ENCODE measurements around the gene SNX3.

SNX3 gene

DNA sequence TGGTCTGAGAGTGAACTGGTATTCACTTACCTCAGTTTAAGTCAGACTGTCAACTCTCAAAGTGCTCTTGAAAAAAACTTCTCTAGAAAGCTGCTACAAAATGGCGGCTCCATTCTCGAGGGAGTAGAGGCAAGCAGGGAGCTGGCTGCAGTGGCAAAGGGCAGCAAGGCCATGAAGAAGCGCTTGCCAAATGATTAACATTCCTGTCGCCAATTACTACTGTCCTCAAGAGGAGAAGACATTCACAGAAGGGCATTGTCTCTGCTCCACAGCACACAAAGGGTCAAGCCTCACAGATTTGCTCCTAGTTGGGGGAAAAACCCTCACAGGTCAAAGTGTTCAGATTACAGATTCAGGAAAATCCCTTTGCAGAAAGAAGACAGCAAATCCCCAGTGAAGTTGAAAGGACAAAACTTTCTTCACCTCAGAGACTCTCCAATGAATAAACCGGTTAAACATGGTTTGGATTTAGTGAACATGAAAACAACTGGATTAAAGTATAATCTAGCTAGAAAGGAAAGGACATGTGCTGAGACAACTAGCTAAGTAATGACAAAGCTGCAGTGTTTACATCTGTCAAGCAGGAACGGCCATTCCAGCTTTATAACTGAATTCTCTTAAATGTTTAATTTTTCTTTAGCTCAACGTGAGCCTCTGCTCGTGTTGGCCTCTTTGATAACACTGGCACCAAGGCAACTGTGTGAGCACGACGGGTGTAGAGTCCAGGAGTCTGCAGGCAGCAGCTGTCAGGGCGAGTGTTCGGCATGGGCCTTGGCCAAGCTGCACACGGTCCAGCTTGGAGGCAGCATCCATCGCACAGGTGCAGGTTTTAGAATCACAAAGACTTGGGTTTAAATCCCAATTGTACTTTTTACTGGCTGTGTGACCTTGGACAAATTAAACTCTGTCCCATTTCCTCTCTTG lies 57.4 kb downstream of the SNX3 start:
- no peak for DNase-seq

DNA sequence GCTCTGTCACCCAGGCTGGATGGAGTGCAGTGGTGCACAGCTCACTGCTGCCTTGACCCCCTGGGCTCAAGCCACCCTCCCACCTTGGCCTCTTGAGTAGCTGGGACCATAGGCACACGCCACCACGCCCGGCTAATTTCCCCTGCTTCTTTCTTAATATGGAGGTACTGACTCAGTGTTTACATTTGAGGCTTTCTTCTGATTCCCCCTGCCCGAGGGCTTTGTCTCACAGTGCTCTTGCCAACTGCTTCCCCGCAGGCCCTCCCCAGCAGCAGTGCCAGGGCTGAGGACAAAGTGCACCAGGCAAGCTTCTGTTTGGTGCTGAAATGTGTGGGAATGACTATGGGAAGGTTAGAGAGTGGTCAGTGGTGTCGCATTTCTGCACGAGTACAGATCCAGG lies 60.2 kb downstream of the SNX3 start:
- no peak for DNase-seq

DNA sequence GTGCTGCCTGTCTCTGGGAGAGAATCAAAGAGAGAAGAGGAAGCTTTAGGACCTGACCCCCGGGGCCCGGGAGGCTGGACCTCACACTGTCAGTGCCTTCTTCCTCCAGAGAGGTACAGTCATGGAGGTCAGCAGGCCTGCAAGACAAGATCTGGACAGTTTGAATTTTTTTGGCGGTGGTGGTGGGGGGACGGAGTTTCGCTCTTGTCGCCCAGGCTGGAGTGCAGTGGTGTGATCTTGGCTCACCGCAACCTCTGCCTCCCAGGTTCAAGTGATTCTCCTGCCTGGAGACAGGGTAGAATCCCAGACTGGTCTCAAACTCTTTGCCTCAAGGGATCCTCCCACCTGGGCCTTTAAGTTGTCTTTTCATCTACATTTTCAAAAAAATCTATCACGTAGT lies 60.7 kb downstream of the SNX3 start:
- no peak for DNase-seq

- no peak for DNase-seq
Measured at GRCh38 chr6:108198761-108199498, 61.9 kb downstream of the SNX3 start.

DNA sequence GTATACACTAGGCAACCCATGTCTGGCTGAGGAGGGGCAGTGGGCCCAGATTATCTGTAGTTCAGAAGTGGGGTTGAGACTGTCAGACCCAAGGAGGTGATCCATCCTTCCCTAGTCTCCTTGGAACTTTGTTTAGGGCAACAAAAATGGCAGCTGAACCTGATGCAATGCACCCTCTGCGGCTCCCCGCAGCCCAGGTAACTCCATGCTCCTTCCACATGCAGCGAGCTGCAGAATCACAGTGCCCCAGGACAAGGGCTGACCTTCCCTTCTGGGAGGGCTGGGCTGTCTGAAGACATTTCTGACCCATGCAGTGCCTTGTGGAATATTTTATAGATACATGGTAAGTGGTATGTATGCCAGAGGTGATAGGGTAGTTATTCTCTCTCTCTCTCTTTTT lies 65.6 kb downstream of the SNX3 start:
- DNase-seq = no peak

GRCh38 chr6:108194503-108194902 lies 66.3 kb downstream of the SNX3 start:
- DNase-seq = no peak

GRCh38 chr6:108193835-108194234 lies 67.0 kb downstream of the SNX3 start:
- DNase-seq = no peak

DNA sequence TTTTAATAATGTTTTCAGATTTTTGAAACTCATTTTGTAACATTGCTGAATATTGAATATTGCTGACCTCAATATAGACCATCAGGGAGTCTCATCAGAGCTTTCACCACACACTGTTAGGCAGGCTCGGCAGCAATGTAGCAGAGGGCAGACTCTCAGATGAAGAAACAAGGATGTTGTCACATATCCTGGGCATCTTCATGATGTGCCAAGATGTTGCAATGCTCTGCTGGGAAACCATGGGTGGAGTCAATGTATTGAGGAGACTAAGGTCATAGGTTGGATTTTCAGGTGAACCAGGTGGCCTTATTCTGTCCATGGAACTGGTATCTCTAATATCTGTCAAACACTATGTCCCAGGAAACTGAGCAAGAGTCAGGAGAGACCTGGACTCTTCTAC lies 67.7 kb downstream of the SNX3 start:
- DNase-seq = peak; percentile 37

DNA sequence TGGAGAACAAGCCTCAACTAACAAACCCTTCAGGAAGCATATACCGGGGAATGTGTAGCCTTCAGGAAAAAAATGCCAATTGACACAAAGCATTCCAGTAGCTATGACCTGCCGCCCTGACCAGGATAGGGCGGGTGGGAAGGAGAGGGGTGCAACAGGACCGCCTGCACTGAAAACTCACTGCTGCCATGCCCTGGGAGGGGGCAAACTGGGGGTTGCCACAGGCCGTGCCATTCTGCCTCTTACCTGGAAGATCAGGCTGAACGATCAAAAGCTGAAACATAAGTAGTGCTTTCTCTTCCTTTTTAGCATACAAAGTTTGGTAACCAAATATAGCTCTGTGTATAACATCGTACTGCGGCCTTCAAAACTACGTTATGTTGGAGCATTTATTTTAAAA lies 73.3 kb downstream of the SNX3 start:
- no peak for DNase-seq

GRCh38 chr6:108186226-108186625 lies 74.6 kb downstream of the SNX3 start:
- DNase-seq = no peak

- no peak for DNase-seq
Measured at GRCh38 chr6:108180776-108181175, 80.1 kb downstream of the SNX3 start.

DNA sequence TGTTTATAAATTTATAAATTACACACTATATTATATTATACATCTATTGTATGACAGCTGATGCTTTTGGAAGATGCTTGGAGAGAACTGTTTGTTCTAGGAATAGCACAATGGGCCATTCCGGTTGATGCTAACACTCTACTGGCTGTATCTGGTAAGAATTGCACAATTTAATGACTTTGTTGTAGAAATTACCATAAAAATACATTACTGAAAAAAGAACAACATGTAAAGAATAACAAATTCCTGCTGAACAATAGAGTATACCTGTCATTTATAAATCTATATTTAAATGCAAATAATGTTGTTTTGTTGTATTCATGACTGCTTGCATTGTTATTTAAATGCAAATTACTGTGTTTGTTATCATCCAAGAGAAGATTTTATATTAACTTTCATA lies 80.6 kb downstream of the SNX3 start:
- DNase-seq = no peak

DNA sequence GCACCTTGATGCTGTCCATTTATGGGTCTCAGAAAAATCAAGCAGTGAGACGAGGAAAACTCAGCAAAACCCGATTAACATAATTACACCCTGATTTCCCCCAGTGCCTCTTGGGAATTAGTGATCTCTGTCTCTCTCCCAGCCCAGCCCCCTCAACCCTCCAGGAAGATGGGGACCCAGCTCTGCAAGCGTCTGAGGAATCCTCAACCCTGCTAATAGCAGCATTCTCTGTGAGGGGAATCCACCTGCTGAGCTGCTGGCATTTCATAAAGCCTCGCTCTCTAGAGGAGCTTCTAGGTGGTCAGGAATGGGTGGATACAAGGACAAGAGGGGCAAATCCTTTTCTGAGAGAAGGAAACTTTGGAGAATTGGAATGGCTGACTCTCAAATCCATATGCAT lies 81.1 kb downstream of the SNX3 start:
- no peak for DNase-seq

- DNase-seq = no peak
Measured at GRCh38 chr6:108176281-108177089, 84.4 kb downstream of the SNX3 start.

DNA sequence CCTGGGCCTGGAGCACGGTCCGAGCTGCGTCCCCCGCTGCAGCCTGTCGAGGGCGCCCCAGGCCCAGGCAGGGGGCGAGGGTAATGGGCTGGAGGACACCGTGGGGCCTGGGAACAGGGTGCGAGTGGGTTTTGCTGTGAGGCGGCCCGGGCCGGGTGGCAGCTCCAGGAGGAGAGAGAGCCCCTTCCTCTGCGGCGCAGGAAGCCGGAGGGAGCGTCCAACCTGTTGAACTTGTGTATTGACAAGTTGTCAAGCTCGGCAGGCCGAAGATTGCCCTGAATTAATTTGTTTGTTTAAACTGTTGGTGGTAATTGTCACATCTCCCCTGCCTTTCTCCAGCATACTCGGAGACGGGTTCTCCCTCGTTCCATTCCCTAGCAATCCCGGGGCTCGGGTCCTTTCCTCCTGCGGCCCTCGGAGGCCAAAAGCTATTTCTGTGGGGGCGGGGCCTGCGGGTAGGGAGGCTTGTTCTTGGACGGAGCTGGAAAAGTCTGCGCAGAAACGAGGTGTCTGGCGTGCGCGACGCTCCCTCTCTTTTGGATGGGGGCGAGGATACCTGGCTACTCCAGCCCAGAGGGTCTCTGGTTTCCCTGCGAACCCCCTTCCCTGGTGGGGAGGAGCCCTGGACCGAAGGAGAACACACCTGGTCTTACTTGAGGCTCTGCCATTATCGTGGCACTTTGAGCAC lies 85.1 kb downstream of the SNX3 start:
- DNase-seq = no peak

- DNase-seq = no peak
Measured at GRCh38 chr6:108175176-108175591, 85.7 kb downstream of the SNX3 start.

DNA sequence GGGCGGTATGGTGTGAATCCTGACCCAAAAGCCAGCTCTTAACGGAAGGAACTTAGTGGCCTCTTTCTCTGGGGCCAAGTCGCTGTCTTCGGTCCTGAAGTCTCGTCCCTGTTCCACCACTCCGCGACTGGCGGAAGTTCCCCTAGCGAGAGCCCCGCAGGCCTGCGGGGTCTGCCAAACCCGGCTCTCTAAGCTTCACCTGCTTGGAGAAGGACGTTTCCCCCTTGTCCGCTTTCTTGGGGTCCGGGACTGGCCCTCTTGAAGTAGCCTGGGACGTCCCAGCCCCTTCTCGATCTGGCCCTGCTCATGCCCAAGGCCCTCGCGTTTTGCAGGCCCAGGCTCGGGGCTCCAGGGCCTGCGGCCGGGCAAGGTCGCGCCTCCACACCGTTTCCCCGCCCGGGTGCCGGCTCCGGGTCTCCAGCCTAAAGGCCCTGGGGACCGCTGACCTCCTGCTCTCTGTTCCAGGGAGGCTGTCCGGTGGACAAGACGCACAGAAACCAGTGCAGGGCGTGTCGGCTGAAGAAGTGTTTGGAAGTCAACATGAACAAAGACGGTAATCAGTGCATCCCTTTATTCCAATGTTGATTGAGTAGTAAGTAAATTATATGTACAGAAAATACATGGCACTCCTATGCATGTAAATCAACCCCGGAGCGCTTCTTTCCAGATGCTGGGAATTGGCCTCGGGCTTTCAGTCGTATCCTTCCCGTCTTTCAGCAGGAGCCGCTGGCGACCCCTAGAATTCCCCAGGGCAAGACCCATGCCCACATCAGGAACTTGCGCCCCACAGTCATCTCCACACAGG lies 86.3 kb downstream of the SNX3 start:
- DNase-seq = peak; percentile 44

GRCh38 chr6:108171918-108172516 lies 88.8 kb downstream of the SNX3 start:
- no peak for DNase-seq

DNA sequence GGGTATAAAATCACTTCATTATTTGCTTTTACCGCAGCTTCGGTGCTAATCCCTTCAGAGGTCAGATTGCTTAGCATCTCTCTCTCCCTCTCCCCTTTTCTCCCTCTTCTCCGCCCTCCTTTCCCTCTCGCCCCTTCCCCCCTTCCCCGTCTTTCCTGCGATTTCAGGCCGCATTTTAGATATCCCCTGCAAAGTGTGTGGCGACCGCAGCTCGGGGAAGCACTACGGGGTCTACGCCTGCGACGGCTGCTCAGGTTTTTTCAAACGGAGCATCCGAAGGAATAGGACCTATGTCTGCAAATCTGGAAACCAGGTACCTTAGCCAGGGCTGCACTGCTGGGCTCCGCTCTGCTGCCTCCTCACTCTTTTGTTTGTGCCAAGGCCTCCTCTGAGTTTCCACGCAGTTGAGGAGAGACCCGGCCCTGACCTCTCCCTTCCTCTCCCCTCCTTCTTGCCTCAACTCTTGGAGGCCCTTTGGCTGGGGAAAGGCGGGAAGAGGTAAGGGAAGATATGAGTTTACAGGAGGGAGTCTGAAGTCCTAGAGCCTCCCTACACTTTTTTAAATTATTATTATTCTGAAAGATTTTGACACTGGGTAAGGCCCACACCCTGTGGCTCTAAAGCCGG lies 89.4 kb downstream of the SNX3 start:
- DNase-seq = no peak

DNA sequence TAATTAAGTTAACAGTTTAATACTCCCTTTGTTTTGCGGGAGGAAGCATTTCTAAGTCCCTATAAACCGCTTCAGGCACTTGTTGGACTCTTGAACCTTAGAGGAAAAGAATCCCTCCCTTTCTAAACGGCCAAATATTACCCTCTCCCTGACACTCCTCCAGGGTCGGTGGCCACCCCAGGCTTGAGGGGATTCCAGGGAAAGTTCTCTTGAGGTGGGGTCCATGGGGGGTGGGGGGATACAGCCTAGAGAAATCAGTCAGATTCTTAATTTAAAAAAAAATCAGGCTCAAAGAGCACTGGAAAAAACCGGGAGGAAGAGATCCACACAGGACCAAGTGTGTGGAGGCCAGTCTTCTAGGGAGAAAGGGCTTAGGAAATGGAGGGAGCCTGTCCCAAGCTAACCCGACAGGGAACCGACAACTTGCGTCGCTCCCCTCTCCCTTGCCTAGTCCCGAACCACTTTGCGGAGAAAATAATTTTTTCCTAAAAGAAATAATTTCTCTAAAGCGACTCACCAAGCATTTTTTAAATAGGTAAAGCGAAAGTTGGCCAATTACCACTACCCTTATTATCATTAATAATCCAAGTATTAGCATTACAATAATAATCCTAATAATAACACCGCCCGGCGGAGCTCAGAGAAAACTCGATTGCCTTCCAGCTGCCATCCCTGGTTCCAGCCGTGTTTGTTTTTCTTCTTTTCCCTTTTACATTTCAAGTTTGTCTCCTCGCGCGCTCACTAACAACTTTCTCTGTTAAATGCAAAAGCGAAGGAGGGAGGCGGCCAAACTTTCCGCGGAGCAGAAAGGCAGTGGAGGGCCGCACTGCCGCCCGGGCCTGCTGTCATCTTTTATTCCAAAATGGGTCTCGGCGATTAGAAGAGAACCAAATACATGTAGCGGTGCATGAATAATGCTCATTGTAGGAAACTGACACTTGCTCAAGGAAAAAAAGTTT lies 90.2 kb downstream of the SNX3 start:
- DNase-seq = no peak
